Karpas-422 (cell line): Measurements from ENCODE around the gene MMAB. TPM values are rescaled to one million over a fixed set of nuclear protein-coding genes. Genes with fewer than 3 reads are reported as not detected.
A peak's percentile ranks its signal among the peaks of the same experiment; 100 is the strongest.

ENCODE experiments used
- DNase-seq: peaks from one replicate; pipeline ENCODE4 v3.0.0-alpha.2; 2015
- H2AFZ ChIP-seq: fragments of 200-600 bp; sonication (generic); 2 replicates; pipeline ENCODE4 v1.6.1; 2014; ENCODE audit warnings: antibody characterized with exemption, low read length, mixed read lengths
- H3K27ac ChIP-seq: fragments of 200-600 bp; sonication (generic); 2 replicates; pipeline ENCODE4 v1.5.1; 2014; ENCODE audit warnings: mild to moderate bottlenecking, low read length, moderate library complexity
- H3K27me3 ChIP-seq: fragments of 200-600 bp; sonication (generic); 2 replicates; pipeline ENCODE4 v1.6.1; 2014; ENCODE audit warnings: low read length, mixed read lengths
- H3K36me3 ChIP-seq: fragments of 200-600 bp; sonication (generic); 2 replicates; pipeline ENCODE4 v1.6.1; 2014; ENCODE audit warnings: low read length, mixed read lengths; ENCODE audit not compliant: insufficient read depth
- H3K4me1 ChIP-seq: fragments of 200-600 bp; sonication (generic); 2 replicates; pipeline ENCODE4 v1.6.1; 2014; ENCODE audit warnings: mild to moderate bottlenecking, low read length, mixed read lengths
- H3K4me2 ChIP-seq: fragments of 200-600 bp; sonication (generic); 2 replicates; pipeline ENCODE4 v1.6.1; 2014; ENCODE audit warnings: low read length, low read depth, mild to moderate bottlenecking; ENCODE audit not compliant: poor library complexity, severe bottlenecking
- H3K4me3 ChIP-seq: fragments of 200-600 bp; sonication (generic); 2 replicates; pipeline ENCODE4 v1.5.1; 2014; ENCODE audit warnings: mild to moderate bottlenecking, antibody characterized with exemption, low read length, mixed read lengths
- H3K79me2 ChIP-seq: fragments of 200-600 bp; sonication (generic); 2 replicates; pipeline ENCODE4 v1.6.1; 2014; ENCODE audit warnings: mild to moderate bottlenecking, low read length, mixed read lengths
- H3K9ac ChIP-seq: fragments of 200-600 bp; sonication (generic); 2 replicates; pipeline ENCODE4 v1.6.0; 2014; ENCODE audit warnings: low read length
- H3K9me2 ChIP-seq: fragments of 200-600 bp; sonication (generic), shearing (Covaris generic); replicated peaks from 2 replicates; pipeline ENCODE4 v1.6.0; 2014; ENCODE audit warnings: mild to moderate bottlenecking, low read length, moderate library complexity; ENCODE audit not compliant: insufficient read depth
- H3K9me3 ChIP-seq: fragments of 300-700, 200-600 bp; sonication (generic); 2 replicates; pipeline ENCODE4 v1.6.1; 2014; ENCODE audit warnings: low read length, mixed read lengths
- H4K20me1 ChIP-seq: fragments of 200-600 bp; sonication (generic); 2 replicates; pipeline ENCODE4 v1.6.1; 2014; ENCODE audit warnings: mild to moderate bottlenecking, antibody characterized with exemption, low read length, low read depth; ENCODE audit not compliant: insufficient read depth
- total RNA-seq: library from RNA; depleted of rRNA; stranded (reverse); fragments of >200 nt; shearing (Covaris generic); gene quantifications from 2 replicates; pipeline ENCODE4 v1.2.3, GENCODE V29; 2014; ENCODE audit warnings: low replicate concordance

MMAB gene
- total RNA-seq, 1 experiment from 2014 or later: 33.5 TPM

GRCh38 chr12:109613649-109614455 is 40.5 kb upstream of the MMAB start:
- Histone ChIP-seq H3K79me2 (no peaks in the 10 kb centered on the region), H3K4me3 (no peak overlapping the region), H3K9ac (no peak overlapping the region), H3K27me3 (no peaks in the 10 kb centered on the region), H2AFZ (no peak overlapping the region), H4K20me1 (no peaks in the 10 kb centered on the region), H3K9me2 (no peaks in the 10 kb centered on the region), H3K36me3 (no peaks in the 10 kb centered on the region), H3K27ac (no peak overlapping the region), H3K9me3 (no peaks in the 10 kb centered on the region), H3K4me2 (no peak overlapping the region), H3K4me1 (no peaks in the 10 kb centered on the region)
- no peak for DNase-seq

- Histone ChIP-seq H3K9me3 (no peaks in the 10 kb centered on the region), H3K9me2 (no peaks in the 10 kb centered on the region), H3K36me3 (no peaks in the 10 kb centered on the region), H3K9ac (no peak overlapping the region), H2AFZ (no peak overlapping the region), H3K4me2 (no peak overlapping the region), H3K27ac (no peak overlapping the region), H3K4me3 (no peak overlapping the region), H3K79me2 (no peaks in the 10 kb centered on the region), H3K27me3 (no peaks in the 10 kb centered on the region), H4K20me1 (no peaks in the 10 kb centered on the region), H3K4me1 (no peaks in the 10 kb centered on the region)
- DNase-seq: peak; percentile 56
Measured at GRCh38 chr12:109612975-109613502, 39.7 kb upstream of the MMAB start.

- Histone ChIP-seq H3K9me3 (no peaks in the 10 kb centered on the region), H2AFZ (no peak overlapping the region), H3K36me3 (no peaks in the 10 kb centered on the region), H3K27me3 (no peaks in the 10 kb centered on the region), H3K4me3 (no peak overlapping the region), H3K79me2 (no peaks in the 10 kb centered on the region), H3K4me2 (no peak overlapping the region), H4K20me1 (no peaks in the 10 kb centered on the region), H3K9me2 (no peaks in the 10 kb centered on the region), H3K27ac (no peak overlapping the region), H3K9ac (no peak overlapping the region), H3K4me1 (no peaks in the 10 kb centered on the region)
- no peak for DNase-seq
Measured at GRCh38 chr12:109612003-109612402, 38.7 kb upstream of the MMAB start.

- no peak overlapping the region for H3K27ac ChIP-seq
- H3K27me3 ChIP-seq: no peaks in the 10 kb centered on the region
- H3K4me3 ChIP-seq: no peak overlapping the region
- no peaks in the 10 kb centered on the region for H3K79me2 ChIP-seq
- no peaks in the 10 kb centered on the region for H4K20me1 ChIP-seq
- no peak overlapping the region for H3K4me2 ChIP-seq
- no peaks in the 10 kb centered on the region for H3K9me3 ChIP-seq
- no peaks in the 10 kb centered on the region for H3K4me1 ChIP-seq
- no peak overlapping the region for H3K9ac ChIP-seq
- H3K9me2 ChIP-seq: no peaks in the 10 kb centered on the region
- no peak overlapping the region for H2AFZ ChIP-seq
- H3K36me3 ChIP-seq: no peaks in the 10 kb centered on the region
- no peak for DNase-seq
Measured at GRCh38 chr12:109611223-109611622, 37.9 kb upstream of the MMAB start.

- no peak overlapping the region for H3K4me2 ChIP-seq
- H3K9ac ChIP-seq: no peak overlapping the region
- no peak overlapping the region for H2AFZ ChIP-seq
- no peaks in the 10 kb centered on the region for H3K36me3 ChIP-seq
- DNase-seq: no peak
- H3K4me1 ChIP-seq: no peaks in the 10 kb centered on the region
- no peaks in the 10 kb centered on the region for H3K27me3 ChIP-seq
- H4K20me1 ChIP-seq: no peaks in the 10 kb centered on the region
- H3K79me2 ChIP-seq: no peaks in the 10 kb centered on the region
- no peak overlapping the region for H3K27ac ChIP-seq
- no peaks in the 10 kb centered on the region for H3K9me3 ChIP-seq
- no peak overlapping the region for H3K4me3 ChIP-seq
- no peaks in the 10 kb centered on the region for H3K9me2 ChIP-seq
Measured at GRCh38 chr12:109610523-109610922, 37.2 kb upstream of the MMAB start.

- H4K20me1 ChIP-seq: no peaks in the 10 kb centered on the region
- no peaks in the 10 kb centered on the region for H3K36me3 ChIP-seq
- no peak for DNase-seq
- H3K79me2 ChIP-seq: no peaks in the 10 kb centered on the region
- H2AFZ ChIP-seq: no peak overlapping the region
- H3K9ac ChIP-seq: no peak overlapping the region
- H3K9me3 ChIP-seq: no peaks in the 10 kb centered on the region
- H3K27me3 ChIP-seq: no peaks in the 10 kb centered on the region
- no peak overlapping the region for H3K4me3 ChIP-seq
- H3K9me2 ChIP-seq: no peaks in the 10 kb centered on the region
- H3K27ac ChIP-seq: no peak overlapping the region
- no peaks in the 10 kb centered on the region for H3K4me1 ChIP-seq
- no peak overlapping the region for H3K4me2 ChIP-seq
Measured at GRCh38 chr12:109609342-109609741, 36.0 kb upstream of the MMAB start.

- DNase-seq: no peak
- H3K4me3 ChIP-seq: no peak overlapping the region
- no peak overlapping the region for H3K4me2 ChIP-seq
- H3K9ac ChIP-seq: no peak overlapping the region
- no peaks in the 10 kb centered on the region for H4K20me1 ChIP-seq
- H3K27ac ChIP-seq: no peak overlapping the region
- H3K36me3 ChIP-seq: no peaks in the 10 kb centered on the region
- H2AFZ ChIP-seq: no peak overlapping the region
- no peaks in the 10 kb centered on the region for H3K27me3 ChIP-seq
- H3K4me1 ChIP-seq: no peaks in the 10 kb centered on the region
- H3K9me3 ChIP-seq: no peaks in the 10 kb centered on the region
- H3K9me2 ChIP-seq: no peaks in the 10 kb centered on the region
- H3K79me2 ChIP-seq: no peaks in the 10 kb centered on the region
Measured at GRCh38 chr12:109608793-109609192, 35.5 kb upstream of the MMAB start.

- no peaks in the 10 kb centered on the region for H3K9me3 ChIP-seq
- H3K27me3 ChIP-seq: no peaks in the 10 kb centered on the region
- no peak overlapping the region for H2AFZ ChIP-seq
- H3K4me1 ChIP-seq: no peaks in the 10 kb centered on the region
- no peak overlapping the region for H3K9ac ChIP-seq
- DNase-seq: no peak
- H3K4me3 ChIP-seq: no peak overlapping the region
- H3K4me2 ChIP-seq: no peak overlapping the region
- H3K27ac ChIP-seq: no peak overlapping the region
- no peaks in the 10 kb centered on the region for H3K9me2 ChIP-seq
- H3K79me2 ChIP-seq: no peaks in the 10 kb centered on the region
- H4K20me1 ChIP-seq: no peaks in the 10 kb centered on the region
- no peaks in the 10 kb centered on the region for H3K36me3 ChIP-seq
Measured at GRCh38 chr12:109608270-109608669, 35.0 kb upstream of the MMAB start.
